K562 (cell line): Measurements from ENCODE around the gene NMT1. TPM values are rescaled to one million over a fixed set of nuclear protein-coding genes. Genes with fewer than 3 reads are reported as not detected.

Experiments
- ATAC-seq: fragments of 200-7000 bp; cut with Tn5 transposase; 3 replicates; pipeline ENCODE4 v1.9.1; 2020; ENCODE audit warnings: moderate library complexity
- BruUV-seq: library from RNA; stranded (reverse); fragments of 400-500 nt; replicated peaks from 2 replicates; lab custom pipeline; 2021; lab: Mats Ljungman, UMichigan
- CTCF ChIA-PET: fragments of 300-600 bp; formaldehyde crosslinking; extraction: SDS; loops from one replicate; lab custom pipeline; 2021; ENCODE audit warnings: low intra/inter-chr PET ratio; lab: Yijun Ruan, JAX
- POLR2A ChIA-PET: fragments of 300-600, 350-650 bp; sonication (Branson Sonifier 250); formaldehyde crosslinking; extraction: SDS; loops from one replicate; lab custom pipeline; 2021; ENCODE audit warnings: antibody characterized with exemption, inconsistent platforms; lab: Yijun Ruan, JAX
- DNase-seq, 4 experiments: peaks; one replicate each; pipeline versions ENCODE4 v3.0.0 to v3.0.0-alpha.2; 2011 to 2018; ENCODE audit warnings: low spot score in 3 of 4, mixed read lengths in 3 of 4; ENCODE audit errors: extremely low read depth in 1 of 4
- FAIRE-seq: peaks from 2 replicates; lab custom pipeline; 2011; peaks lifted over from hg19 to GRCh38; lab: Jason Lieb, UNC
- H2AFZ ChIP-seq: 2 replicates; pipeline ENCODE4 v1.6.0; 2011; ENCODE audit warnings: low read depth, low read length, control low read depth, inconsistent platforms
- H3K27ac ChIP-seq: fragments of 200-600 bp; 3 replicates; pipeline ENCODE4 v1.8.0; 2011; ENCODE audit warnings: low read depth, mild to moderate bottlenecking, control low read depth, inconsistent platforms, low read length, moderate library complexity, mixed read lengths; ENCODE audit errors: extremely low read depth
- H3K27me3 ChIP-seq, 2 experiments: fragments of 300-600 bp in 1 of 2; 2 replicates in 1 of 2; 3 replicates in 1 of 2; pipeline versions ENCODE4 v1.6.0 to v1.8.0; 2011; ENCODE audit warnings: inconsistent platforms in 2 of 2, low read length in 2 of 2, mild to moderate bottlenecking in 1 of 2, mixed read lengths in 1 of 2, moderate library complexity in 1 of 2; ENCODE audit not compliant: control insufficient read depth in 2 of 2, insufficient read depth in 2 of 2
- H3K36me3 ChIP-seq: fragments of 300-600 bp; 3 replicates; pipeline ENCODE4 v1.8.0; 2011; ENCODE audit warnings: mild to moderate bottlenecking, low read length, inconsistent platforms; ENCODE audit not compliant: control insufficient read depth, insufficient read depth
- H3K4me1 ChIP-seq, 2 experiments: fragments of 200-600 bp in 1 of 2; replicated peaks in 1 of 2; 2 replicates in 1 of 2; 3 replicates in 1 of 2; pipeline versions ENCODE4 v1.5.1 to v1.8.0; 2011; ENCODE audit warnings: inconsistent platforms in 2 of 2, low read length in 2 of 2, mild to moderate bottlenecking in 1 of 2, mixed read lengths in 1 of 2, moderate library complexity in 1 of 2; ENCODE audit not compliant: control insufficient read depth in 2 of 2, insufficient read depth in 2 of 2
- H3K4me2 ChIP-seq: 2 replicates; pipeline ENCODE4 v1.6.1; 2011; ENCODE audit warnings: low read length, control low read depth, inconsistent platforms, mixed read lengths; ENCODE audit not compliant: insufficient read depth
- H3K4me3 ChIP-seq: fragments of 200-600 bp; sonication (generic), shearing (Covaris generic); 2 replicates; pipeline ENCODE4 v1.5.1; 2016; ENCODE audit warnings: control low read depth, inconsistent platforms
- H3K79me2 ChIP-seq: fragments of 200-600 bp; 3 replicates; pipeline ENCODE4 v1.8.0; 2011; ENCODE audit warnings: low read length, inconsistent platforms; ENCODE audit not compliant: control insufficient read depth, insufficient read depth
- H3K9ac ChIP-seq, 2 experiments: 2 replicates each; pipeline versions ENCODE4 v1.6.0 to v1.6.1; 2011; ENCODE audit warnings: low read depth in 2 of 2, low read length in 2 of 2, control low read depth in 1 of 2, inconsistent platforms in 1 of 2, mild to moderate bottlenecking in 1 of 2, mixed read lengths in 1 of 2; ENCODE audit not compliant: insufficient read depth in 1 of 2
- H3K9me1 ChIP-seq: one replicate; pipeline ENCODE4 v1.6.0; 2011; ENCODE audit warnings: inconsistent platforms, mild to moderate bottlenecking, low read length, moderate library complexity; ENCODE audit not compliant: control insufficient read depth, insufficient read depth
- H3K9me3 ChIP-seq: replicated peaks from 2 replicates; pipeline ENCODE4 v1.5.1; 2011; ENCODE audit warnings: low read depth, low read length, inconsistent platforms; ENCODE audit not compliant: control insufficient read depth, insufficient read depth
- H4K20me1 ChIP-seq: replicated peaks from 2 replicates; pipeline ENCODE4 v1.6.1; 2011; ENCODE audit warnings: low read length, inconsistent platforms, mixed read lengths; ENCODE audit not compliant: control insufficient read depth, insufficient read depth
- BMI1 ChIP-seq: fragments of 150-350 bp; IDR thresholded peaks from 2 replicates; pipeline ENCODE4 v1.6.1; 2014; ENCODE audit warnings: low read length
- GATAD2A ChIP-seq: fragments of 450-650 bp; IDR thresholded peaks from 2 replicates; pipeline ENCODE4 v1.6.1; 2017
- HDAC3 ChIP-seq: fragments of 450-650 bp; IDR thresholded peaks from 2 replicates; pipeline ENCODE4 v1.6.1; 2018; ENCODE audit warnings: borderline replicate concordance, mild to moderate bottlenecking, moderate library complexity; ENCODE audit not compliant: partially characterized antibody
- HMG20A ChIP-seq: fragments of 450-650 bp; formaldehyde crosslinking; conservative IDR thresholded peaks from 2 replicates; pipeline ENCODE4 v1.4.0; 2020; ENCODE audit warnings: mild to moderate bottlenecking, mixed read lengths
- KDM2B ChIP-seq: fragments of 250-450 bp; sonication (Bioruptor Pico); IDR thresholded peaks from 2 replicates; pipeline ENCODE4 v1.8.0; 2021; ENCODE audit warnings: mild to moderate bottlenecking, moderate library complexity
- KLF1 ChIP-seq: fragments of 450-650 bp; IDR thresholded peaks from 2 replicates; pipeline ENCODE4 v1.6.1; 2016; ENCODE audit warnings: missing genetic modification characterization, missing compliant biosample characterization
- LCOR ChIP-seq: sonication (generic); formaldehyde crosslinking; IDR thresholded peaks from 2 replicates; pipeline ENCODE4 v1.8.0; 2022; ENCODE audit warnings: mild to moderate bottlenecking, missing genetic modification reagents
- PATZ1 ChIP-seq: fragments of 250-450 bp; sonication (Bioruptor Pico); IDR thresholded peaks from 2 replicates; pipeline ENCODE4 v1.5.0; 2020; ENCODE audit warnings: mild to moderate bottlenecking, borderline replicate concordance
- RAD21 ChIP-seq, 2 experiments: fragments of 250-450 bp in 1 of 2; fragments of 450-650 bp in 1 of 2; sonication (Bioruptor Pico) in 1 of 2; formaldehyde crosslinking in 1 of 2; IDR thresholded peaks in 1 of 2; conservative IDR thresholded peaks in 1 of 2; 2 replicates each; pipeline versions ENCODE4 v1.4.0 to v1.8.0; 2020 to 2022; ENCODE audit warnings: mild to moderate bottlenecking in 2 of 2, moderate library complexity in 1 of 2
- RFX1 ChIP-seq: fragments of 450-650 bp; IDR thresholded peaks from 2 replicates; pipeline ENCODE4 v1.6.1; 2016; ENCODE audit warnings: mild to moderate bottlenecking, moderate library complexity
- SRSF7 ChIP-seq: fragments of 200-400 bp; formaldehyde crosslinking; optimal IDR thresholded peaks from 2 replicates; pipeline ENCODE3; 2017; ENCODE audit warnings: mild to moderate bottlenecking, low read depth, low read length
- STAG1 ChIP-seq: sonication (generic); formaldehyde crosslinking; IDR thresholded peaks from 2 replicates; pipeline ENCODE4 v1.5.0; 2020; ENCODE audit warnings: missing genetic modification reagents, borderline replicate concordance
- ZNF121 ChIP-seq: sonication (generic); formaldehyde crosslinking; conservative IDR thresholded peaks from 2 replicates; pipeline ENCODE4 v1.8.0; 2022; ENCODE audit warnings: missing genetic modification reagents
- ZNF384 ChIP-seq: IDR thresholded peaks from 2 replicates; pipeline ENCODE4 v1.6.1; 2012; ENCODE audit warnings: low read depth, low read length, improper control_type of control experiment
- ZNF512 ChIP-seq: IDR thresholded peaks from 2 replicates; pipeline ENCODE4 v1.6.1; 2016; ENCODE audit warnings: missing genetic modification characterization, missing compliant biosample characterization
- ZNF740 ChIP-seq, 3 experiments: fragments of 200-800 bp in 1 of 3; sonication (Bioruptor generic) in 1 of 3; sonication (generic) in 1 of 3; formaldehyde crosslinking in 1 of 3; IDR thresholded peaks; 2 replicates each; pipeline versions ENCODE4 v1.6.1 to v1.8.0; 2016 to 2022; ENCODE audit warnings: mild to moderate bottlenecking in 2 of 3, missing compliant biosample characterization in 2 of 3, missing genetic modification characterization in 2 of 3, missing genetic modification reagents in 1 of 3
- WGBS: fragments of 100-300 bp; shearing (Covaris generic); methylation state at CpG from one replicate; pipeline ENCODE4 v1.1.6; 2016; ENCODE audit warnings: low coverage, mixed read lengths; ENCODE audit not compliant: insufficient coverage; ENCODE audit errors: missing lambda C conversion rate; 5-methylcytosine and 5-hydroxymethylcytosine counted together
- in situ Hi-C: fragments of 300-500 bp; cut with MboI; formaldehyde crosslinking; loops from 4 replicates; pipeline ENCODE4 v1.15.0; 2018; ENCODE audit warnings: inconsistent platforms, mixed read lengths
- intact Hi-C: fragments of 100-400 bp; cut with micrococcal nuclease; formaldehyde crosslinking; loops from 2 replicates; pipeline ENCODE4 v1.14.2; 2022
- polyA plus RNA-seq, 8 experiments: library from polyadenylated mRNA; depleted of rRNA in 4 of 8; stranded (reverse) in 5 of 8; unstranded in 3 of 8; fragments of >200 nt; fragmentation: Nextera tagmentation in 2 of 8; fragmentation: Illumina TruSeq in 1 of 8; extraction: Ambion mirVana in 2 of 8; extraction: Trizol in 1 of 8; gene quantifications; 2 replicates each; pipeline versions ENCODE4 v1.2.1 to v1.2.3, GENCODE V29; 2011 to 2014; ENCODE audit warnings: inconsistent platforms in 1 of 8, missing spikeins in 1 of 8
- total RNA-seq, 7 experiments: library from RNA; depleted of rRNA in 6 of 7; stranded (reverse); fragments of >200 nt in 6 of 7; fragmentation: Illumina TruSeq in 2 of 7; extraction: Trizol in 2 of 7; gene quantifications; 2 replicates each; pipeline versions ENCODE4 v1.2.1 to v1.2.3, GENCODE V29; 2011 to 2021; ENCODE audit warnings: low replicate concordance in 1 of 7

The NMT1 gene
- total and polyA plus RNA-seq, 9 of the 15 experiments (the other 6 are each of a cell fraction or from before 2014, with no cell fraction given), result 86.7 to 569 (median 213) TPM

- Histone ChIP-seq H2AFZ (no peak overlapping the region), H3K9me3 (no peaks in the 10 kb centered on the region), H3K36me3 (peaks cover 62% of the 10 kb centered on the region), H3K9me1 (peaks cover 6% of the 10 kb centered on the region), H3K27me3 (no peaks in the 10 kb centered on the region), H4K20me1 (no peaks in the 10 kb centered on the region), H3K4me1 (peaks cover 20 to 26% of the 10 kb centered on the region in 2 experiments), H3K9ac (peak overlapping the region in 1 of 2 experiments; percentile 48; a peak in 1 of 4 replicates), H3K27ac (peak overlapping the region; percentile 72; the same call in 1 of the 3 replicates), H3K4me2 (0 out of 2 replicates have a peak overlapping the region, but pooled peaks have one; percentile 53), H3K79me2 (no peaks in the 10 kb centered on the region), H3K4me3 (no peak overlapping the region)
- intact Hi-C loops (no loop called here), in situ Hi-C loops (no loop called here)
- no peak for ATAC-seq
- no TSS peak for BruUV-seq
- ChIA-PET CTCF (no interaction called here), POLR2A (no interaction called here)
- WGBS, result 68% methylated on average over 6 of the region's 6 CpGs
- FAIRE-seq, result no peak
- DNase-seq, result no peak
- TF ChIP-seq GATAD2A (no peak), ZNF512 (tag) (no peak), ZNF121 (CRISPR knock-in tag) (no peak), KLF1 (no peak), HMG20A (CRISPR knock-in tag) (no peak), ZNF384 (no peak), SRSF7 (no peak), ZNF740 (CRISPR knock-in tag; IDR thresholded peaks at IDR 0.05) (no peak), ZNF740 (tag; IDR thresholded peaks at IDR 0.05) (no peak), RFX1 (no peak), STAG1 (CRISPR knock-in tag) (no peak), RAD21 (CRISPR knock-in tag; conservative IDR thresholded peaks at IDR 0.05 in 1 of 2, IDR thresholded peaks at IDR 0.05 in 1 of 2) (no peak), HDAC3 (no peak), BMI1 (no peak), LCOR (CRISPR knock-in tag) (no peak), PATZ1 (no peak), KDM2B (no peak)
These were observed 30.4 kb upstream of the NMT1 start for GRCh38 chr17:45030733-45031132.
